ENCODE measurements around the gene COL8A2. TPM values are rescaled to one million over a fixed set of nuclear protein-coding genes. Genes with fewer than 3 reads are reported as not detected.

The COL8A2 gene
- polyA plus RNA-seq, 1 donor from 2014 or later, result not detected

DNA sequence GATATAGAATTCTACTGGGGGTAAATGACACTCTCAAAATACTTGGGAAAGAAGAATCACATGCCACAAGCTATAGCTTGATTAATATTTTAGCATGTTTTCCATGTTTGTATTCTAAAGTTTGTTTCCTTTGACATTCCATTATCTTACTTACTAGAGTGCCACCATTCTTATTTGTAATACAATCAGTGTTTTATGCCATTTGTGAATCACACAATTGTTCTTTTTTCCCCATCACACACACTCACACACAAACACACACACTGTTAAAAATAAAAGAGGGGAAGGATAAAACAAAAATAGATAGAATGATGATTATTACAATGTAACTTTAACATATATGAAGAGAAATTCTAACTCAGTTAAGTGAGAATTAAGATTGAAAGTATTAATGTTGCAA is 57.2 kb downstream of the COL8A2 start:
- no peaks in the 10 kb centered on the region for H4K20me1 ChIP-seq (ENCODE audit: insufficient read depth)
- no peaks in the 10 kb centered on the region for H3K36me3 ChIP-seq (ENCODE audit: insufficient read depth, low read length)
- no peak overlapping the region for H3K27ac ChIP-seq (ENCODE audit: low read length)
- no peaks in the 10 kb centered on the region for H3K79me2 ChIP-seq (replicated peaks; ENCODE audit: insufficient read depth, low read length)
- no peaks in the 10 kb centered on the region for H3K9me3 ChIP-seq (ENCODE audit: low read length)
- H3K9me2 ChIP-seq (ENCODE audit: insufficient read depth, low read length), result no peaks in the 10 kb centered on the region
- no peak overlapping the region for H3K9ac ChIP-seq (ENCODE audit: low read length)
- H2AFZ ChIP-seq (ENCODE audit: low read depth, low read length), result no peak overlapping the region
- no peak overlapping the region for H3K4me3 ChIP-seq (ENCODE audit: low read length)
- no peaks in the 10 kb centered on the region for H3F3A ChIP-seq (ENCODE audit: insufficient read depth, low read length, poor library complexity, severe bottlenecking)
- no peak overlapping the region for H3K4me2 ChIP-seq (ENCODE audit: low read length)
- H3K27me3 ChIP-seq (ENCODE audit: insufficient read depth, low read depth, low read length), result no peaks in the 10 kb centered on the region
- TF ChIP-seq POLR2AphosphoS5 (IDR thresholded peaks at IDR 0.05) (no peak), EZH2 (IDR thresholded peaks at IDR 0.05; ENCODE audit: borderline replicate concordance, insufficient read depth, low read length, poor library complexity, severe bottlenecking) (no peak), RAD21 (conservative IDR thresholded peaks at IDR 0.05) (no peak), SMC3 (conservative IDR thresholded peaks at IDR 0.05; ENCODE audit: poor library complexity) (no peak), MXI1 (conservative IDR thresholded peaks at IDR 0.05; ENCODE audit: poor library complexity, severe bottlenecking) (no peak), TAF1 (IDR thresholded peaks at IDR 0.05; ENCODE audit: low read depth) (no peak), EP300 (conservative IDR thresholded peaks at IDR 0.05; ENCODE audit: poor library complexity, severe bottlenecking) (no peak)
- TF ChIP-seq, protein P1, sequence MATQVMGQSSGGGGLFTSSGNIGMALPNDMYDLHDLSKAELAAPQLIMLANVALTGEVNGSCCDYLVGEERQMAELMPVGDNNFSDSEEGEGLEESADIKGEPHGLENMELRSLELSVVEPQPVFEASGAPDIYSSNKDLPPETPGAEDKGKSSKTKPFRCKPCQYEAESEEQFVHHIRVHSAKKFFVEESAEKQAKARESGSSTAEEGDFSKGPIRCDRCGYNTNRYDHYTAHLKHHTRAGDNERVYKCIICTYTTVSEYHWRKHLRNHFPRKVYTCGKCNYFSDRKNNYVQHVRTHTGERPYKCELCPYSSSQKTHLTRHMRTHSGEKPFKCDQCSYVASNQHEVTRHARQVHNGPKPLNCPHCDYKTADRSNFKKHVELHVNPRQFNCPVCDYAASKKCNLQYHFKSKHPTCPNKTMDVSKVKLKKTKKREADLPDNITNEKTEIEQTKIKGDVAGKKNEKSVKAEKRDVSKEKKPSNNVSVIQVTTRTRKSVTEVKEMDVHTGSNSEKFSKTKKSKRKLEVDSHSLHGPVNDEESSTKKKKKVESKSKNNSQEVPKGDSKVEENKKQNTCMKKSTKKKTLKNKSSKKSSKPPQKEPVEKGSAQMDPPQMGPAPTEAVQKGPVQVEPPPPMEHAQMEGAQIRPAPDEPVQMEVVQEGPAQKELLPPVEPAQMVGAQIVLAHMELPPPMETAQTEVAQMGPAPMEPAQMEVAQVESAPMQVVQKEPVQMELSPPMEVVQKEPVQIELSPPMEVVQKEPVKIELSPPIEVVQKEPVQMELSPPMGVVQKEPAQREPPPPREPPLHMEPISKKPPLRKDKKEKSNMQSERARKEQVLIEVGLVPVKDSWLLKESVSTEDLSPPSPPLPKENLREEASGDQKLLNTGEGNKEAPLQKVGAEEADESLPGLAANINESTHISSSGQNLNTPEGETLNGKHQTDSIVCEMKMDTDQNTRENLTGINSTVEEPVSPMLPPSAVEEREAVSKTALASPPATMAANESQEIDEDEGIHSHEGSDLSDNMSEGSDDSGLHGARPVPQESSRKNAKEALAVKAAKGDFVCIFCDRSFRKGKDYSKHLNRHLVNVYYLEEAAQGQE (IDR thresholded peaks at IDR 0.05; ENCODE audit: borderline replicate concordance), result no peak
- TF ChIP-seq, protein P2, sequence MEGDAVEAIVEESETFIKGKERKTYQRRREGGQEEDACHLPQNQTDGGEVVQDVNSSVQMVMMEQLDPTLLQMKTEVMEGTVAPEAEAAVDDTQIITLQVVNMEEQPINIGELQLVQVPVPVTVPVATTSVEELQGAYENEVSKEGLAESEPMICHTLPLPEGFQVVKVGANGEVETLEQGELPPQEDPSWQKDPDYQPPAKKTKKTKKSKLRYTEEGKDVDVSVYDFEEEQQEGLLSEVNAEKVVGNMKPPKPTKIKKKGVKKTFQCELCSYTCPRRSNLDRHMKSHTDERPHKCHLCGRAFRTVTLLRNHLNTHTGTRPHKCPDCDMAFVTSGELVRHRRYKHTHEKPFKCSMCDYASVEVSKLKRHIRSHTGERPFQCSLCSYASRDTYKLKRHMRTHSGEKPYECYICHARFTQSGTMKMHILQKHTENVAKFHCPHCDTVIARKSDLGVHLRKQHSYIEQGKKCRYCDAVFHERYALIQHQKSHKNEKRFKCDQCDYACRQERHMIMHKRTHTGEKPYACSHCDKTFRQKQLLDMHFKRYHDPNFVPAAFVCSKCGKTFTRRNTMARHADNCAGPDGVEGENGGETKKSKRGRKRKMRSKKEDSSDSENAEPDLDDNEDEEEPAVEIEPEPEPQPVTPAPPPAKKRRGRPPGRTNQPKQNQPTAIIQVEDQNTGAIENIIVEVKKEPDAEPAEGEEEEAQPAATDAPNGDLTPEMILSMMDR (IDR thresholded peaks at IDR 0.05; ENCODE audit: poor library complexity, severe bottlenecking), result no peak

DNA sequence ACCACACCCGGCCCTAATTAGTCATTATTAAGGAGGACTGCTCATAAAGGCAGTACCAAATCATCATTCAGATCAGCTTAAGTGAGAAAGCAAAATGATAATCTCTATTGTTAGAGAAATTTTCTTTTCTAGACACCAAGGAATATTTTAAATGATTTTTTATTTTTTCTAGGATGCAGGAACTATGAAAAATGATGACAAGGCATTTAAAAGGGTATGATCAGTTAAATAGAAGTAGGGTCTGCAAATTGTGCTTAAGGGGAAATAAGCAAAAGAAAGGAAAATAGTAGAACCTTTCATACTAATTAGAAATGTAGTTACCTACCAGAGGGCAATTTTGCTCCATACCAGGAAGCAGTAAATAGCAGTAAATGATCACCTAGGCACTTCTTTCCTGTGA is 62.7 kb downstream of the COL8A2 start:
- Histone ChIP-seq H3K9ac (ENCODE audit: low read length) (no peak overlapping the region), H3K9me3 (ENCODE audit: low read length) (no peaks in the 10 kb centered on the region), H3K36me3 (ENCODE audit: insufficient read depth, low read length) (no peaks in the 10 kb centered on the region), H3K9me2 (ENCODE audit: insufficient read depth, low read length) (no peaks in the 10 kb centered on the region), H3K79me2 (replicated peaks; ENCODE audit: insufficient read depth, low read length) (no peaks in the 10 kb centered on the region), H3K27ac (ENCODE audit: low read length) (no peak overlapping the region), H3K4me3 (ENCODE audit: low read length) (no peak overlapping the region), H3K27me3 (ENCODE audit: insufficient read depth, low read depth, low read length) (no peaks in the 10 kb centered on the region), H2AFZ (ENCODE audit: low read depth, low read length) (no peak overlapping the region), H3F3A (ENCODE audit: insufficient read depth, low read length, poor library complexity, severe bottlenecking) (no peaks in the 10 kb centered on the region), H4K20me1 (ENCODE audit: insufficient read depth) (no peaks in the 10 kb centered on the region), H3K4me2 (ENCODE audit: low read length) (no peak overlapping the region)
- TF ChIP-seq EZH2 (IDR thresholded peaks at IDR 0.05; ENCODE audit: borderline replicate concordance, insufficient read depth, low read length, poor library complexity, severe bottlenecking) (no peak), MXI1 (conservative IDR thresholded peaks at IDR 0.05; ENCODE audit: poor library complexity, severe bottlenecking) (no peak), SMC3 (conservative IDR thresholded peaks at IDR 0.05; ENCODE audit: poor library complexity) (no peak), RAD21 (conservative IDR thresholded peaks at IDR 0.05) (no peak), EP300 (conservative IDR thresholded peaks at IDR 0.05; ENCODE audit: poor library complexity, severe bottlenecking) (no peak), POLR2AphosphoS5 (IDR thresholded peaks at IDR 0.05) (no peak)
- TF ChIP-seq, protein P2 (IDR thresholded peaks at IDR 0.05; ENCODE audit: poor library complexity, severe bottlenecking), result no peak
- TF ChIP-seq, protein P1 (IDR thresholded peaks at IDR 0.05; ENCODE audit: borderline replicate concordance), result no peak

All from neural cell (in vitro differentiated cells).